Hematopoietic multipotent progenitor cell treated with erythropoietin and hydrocortisone succinate and interleukin-3 and kit ligand, for 17 days (in vitro differentiated cells): ENCODE measurements around the gene LGALS9.
"Not testable (repeated sequence)": the region's sequence is repeated elsewhere in the genome, so short reads cannot be mapped to it uniquely, and the experiment has no call there.

Source experiments
- DNase-seq: peaks from one replicate; pipeline ENCODE4 v3.0.0-alpha.2; 2015; ENCODE audit warnings: low spot score

LGALS9 gene

GRCh38 chr17:27603880-27604794, 26.9 kb upstream of the LGALS9 start:
- DNase-seq: no peak

GRCh38 chr17:27605409-27605808, 25.6 kb upstream of the LGALS9 start:
- no peak for DNase-seq

GRCh38 chr17:27607521-27608091, 23.4 kb upstream of the LGALS9 start:
- DNase-seq: no peak

- no peak for DNase-seq
These were observed 22.4 kb upstream of the LGALS9 start for GRCh38 chr17:27608328-27609230.

- peak; percentile 77 for DNase-seq
These were observed 21.2 kb upstream of the LGALS9 start for GRCh38 chr17:27609611-27610303.

GRCh38 chr17:27610304-27610677, 20.7 kb upstream of the LGALS9 start:
- no peak for DNase-seq

- DNase-seq: no peak
These were observed 18.7 kb upstream of the LGALS9 start for GRCh38 chr17:27612160-27612770.

- DNase-seq: peak; percentile 44
These were observed 17.6 kb upstream of the LGALS9 start for GRCh38 chr17:27613433-27613832.

GRCh38 chr17:27615121-27615520, 15.9 kb upstream of the LGALS9 start:
- DNase-seq: no peak

- DNase-seq: no peak
These were observed 14.6 kb upstream of the LGALS9 start for GRCh38 chr17:27616414-27616813.

GRCh38 chr17:27618417-27618816, 12.6 kb upstream of the LGALS9 start:
- DNase-seq: no peak

- no peak for DNase-seq
These were observed 10.3 kb upstream of the LGALS9 start for GRCh38 chr17:27620721-27621120.

- DNase-seq: no peak
These were observed 9.5 kb upstream of the LGALS9 start for GRCh38 chr17:27621536-27621935.

GRCh38 chr17:27621942-27622559, 8.9 kb upstream of the LGALS9 start:
- no peak for DNase-seq

- no peak for DNase-seq
These were observed 8.0 kb upstream of the LGALS9 start for GRCh38 chr17:27622986-27623385.

- no peak for DNase-seq
These were observed 7.4 kb upstream of the LGALS9 start for GRCh38 chr17:27623614-27624013.

- no peak for DNase-seq
These were observed 6.4 kb upstream of the LGALS9 start for GRCh38 chr17:27624539-27624938.

- DNase-seq: no peak
These were observed 5.1 kb upstream of the LGALS9 start for GRCh38 chr17:27625856-27626255.

- DNase-seq: no peak
These were observed 3.5 kb upstream of the LGALS9 start for GRCh38 chr17:27627514-27627913.

- no peak for DNase-seq
These were observed 2.6 kb upstream of the LGALS9 start for GRCh38 chr17:27628376-27628775.

GRCh38 chr17:27629260-27629659, 1.7 kb upstream of the LGALS9 start:
- DNase-seq: not testable (repeated sequence)
